ENCODE data around the gene CREB3L4.

DNA sequence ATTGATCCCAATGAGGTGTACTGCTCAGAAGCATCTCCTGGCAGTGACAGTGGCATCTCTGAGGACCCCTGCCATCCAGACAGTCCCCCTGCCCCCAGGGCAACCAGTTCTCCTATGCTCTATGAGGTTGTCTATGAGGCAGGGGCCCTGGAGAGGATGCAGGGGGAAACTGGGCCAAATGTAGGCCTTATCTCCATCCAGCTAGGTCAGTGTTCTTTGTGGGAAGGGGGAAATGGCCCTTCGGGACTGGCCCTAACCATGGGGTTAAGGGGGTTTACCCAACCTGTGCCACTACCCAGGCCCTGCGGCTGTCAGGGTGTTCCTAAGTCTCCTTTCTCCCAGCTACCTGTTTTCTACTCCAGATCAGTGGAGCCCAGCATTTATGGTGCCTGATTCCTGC is 1.3 kb downstream of the CREB3L4 start:
- TF ChIP-seq, protein P1, sequence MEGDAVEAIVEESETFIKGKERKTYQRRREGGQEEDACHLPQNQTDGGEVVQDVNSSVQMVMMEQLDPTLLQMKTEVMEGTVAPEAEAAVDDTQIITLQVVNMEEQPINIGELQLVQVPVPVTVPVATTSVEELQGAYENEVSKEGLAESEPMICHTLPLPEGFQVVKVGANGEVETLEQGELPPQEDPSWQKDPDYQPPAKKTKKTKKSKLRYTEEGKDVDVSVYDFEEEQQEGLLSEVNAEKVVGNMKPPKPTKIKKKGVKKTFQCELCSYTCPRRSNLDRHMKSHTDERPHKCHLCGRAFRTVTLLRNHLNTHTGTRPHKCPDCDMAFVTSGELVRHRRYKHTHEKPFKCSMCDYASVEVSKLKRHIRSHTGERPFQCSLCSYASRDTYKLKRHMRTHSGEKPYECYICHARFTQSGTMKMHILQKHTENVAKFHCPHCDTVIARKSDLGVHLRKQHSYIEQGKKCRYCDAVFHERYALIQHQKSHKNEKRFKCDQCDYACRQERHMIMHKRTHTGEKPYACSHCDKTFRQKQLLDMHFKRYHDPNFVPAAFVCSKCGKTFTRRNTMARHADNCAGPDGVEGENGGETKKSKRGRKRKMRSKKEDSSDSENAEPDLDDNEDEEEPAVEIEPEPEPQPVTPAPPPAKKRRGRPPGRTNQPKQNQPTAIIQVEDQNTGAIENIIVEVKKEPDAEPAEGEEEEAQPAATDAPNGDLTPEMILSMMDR (IDR thresholded peaks at IDR 0.05), result no peak
- no peak for TF ChIP-seq SIN3A (IDR thresholded peaks at IDR 0.05; ENCODE audit: borderline replicate concordance, insufficient read depth, low read depth, low read length)
- TF ChIP-seq POLR2AphosphoS5 (IDR thresholded peaks at IDR 0.05; ENCODE audit: low read depth, low read length), result no peak
- TF ChIP-seq, protein P2, sequence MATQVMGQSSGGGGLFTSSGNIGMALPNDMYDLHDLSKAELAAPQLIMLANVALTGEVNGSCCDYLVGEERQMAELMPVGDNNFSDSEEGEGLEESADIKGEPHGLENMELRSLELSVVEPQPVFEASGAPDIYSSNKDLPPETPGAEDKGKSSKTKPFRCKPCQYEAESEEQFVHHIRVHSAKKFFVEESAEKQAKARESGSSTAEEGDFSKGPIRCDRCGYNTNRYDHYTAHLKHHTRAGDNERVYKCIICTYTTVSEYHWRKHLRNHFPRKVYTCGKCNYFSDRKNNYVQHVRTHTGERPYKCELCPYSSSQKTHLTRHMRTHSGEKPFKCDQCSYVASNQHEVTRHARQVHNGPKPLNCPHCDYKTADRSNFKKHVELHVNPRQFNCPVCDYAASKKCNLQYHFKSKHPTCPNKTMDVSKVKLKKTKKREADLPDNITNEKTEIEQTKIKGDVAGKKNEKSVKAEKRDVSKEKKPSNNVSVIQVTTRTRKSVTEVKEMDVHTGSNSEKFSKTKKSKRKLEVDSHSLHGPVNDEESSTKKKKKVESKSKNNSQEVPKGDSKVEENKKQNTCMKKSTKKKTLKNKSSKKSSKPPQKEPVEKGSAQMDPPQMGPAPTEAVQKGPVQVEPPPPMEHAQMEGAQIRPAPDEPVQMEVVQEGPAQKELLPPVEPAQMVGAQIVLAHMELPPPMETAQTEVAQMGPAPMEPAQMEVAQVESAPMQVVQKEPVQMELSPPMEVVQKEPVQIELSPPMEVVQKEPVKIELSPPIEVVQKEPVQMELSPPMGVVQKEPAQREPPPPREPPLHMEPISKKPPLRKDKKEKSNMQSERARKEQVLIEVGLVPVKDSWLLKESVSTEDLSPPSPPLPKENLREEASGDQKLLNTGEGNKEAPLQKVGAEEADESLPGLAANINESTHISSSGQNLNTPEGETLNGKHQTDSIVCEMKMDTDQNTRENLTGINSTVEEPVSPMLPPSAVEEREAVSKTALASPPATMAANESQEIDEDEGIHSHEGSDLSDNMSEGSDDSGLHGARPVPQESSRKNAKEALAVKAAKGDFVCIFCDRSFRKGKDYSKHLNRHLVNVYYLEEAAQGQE (IDR thresholded peaks at IDR 0.05; ENCODE audit: insufficient read depth in 1 of 2, low read depth in 2 of 2, low read length in 1 of 2), result no peak
- TF ChIP-seq TCF7L2 (IDR thresholded peaks at IDR 0.05; ENCODE audit: low read depth, low read length), result no peak

All from Panc1 (cell line).